ENCODE results near the gene TET1.

DNA sequence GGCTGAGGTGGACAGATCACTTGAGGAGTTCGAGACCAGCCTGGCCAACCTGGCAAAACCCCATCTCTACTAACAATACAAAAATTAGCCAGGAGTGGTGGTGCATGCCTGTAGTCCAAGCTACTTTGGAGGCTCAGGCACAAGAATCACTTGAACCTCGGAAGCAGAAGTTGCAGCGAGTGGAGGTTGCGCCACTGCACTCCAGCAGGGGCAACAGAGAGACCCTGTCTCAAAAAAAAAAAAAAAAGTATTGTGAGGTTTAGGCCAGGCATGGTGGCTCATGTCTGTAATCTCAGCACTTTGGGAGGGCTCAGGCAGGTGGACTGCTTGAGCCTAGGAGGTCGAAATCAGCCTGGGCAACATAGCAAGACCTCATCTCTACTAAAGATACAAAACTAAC, 16.0 kb downstream of the TET1 start:
- TF ChIP-seq, protein P1, sequence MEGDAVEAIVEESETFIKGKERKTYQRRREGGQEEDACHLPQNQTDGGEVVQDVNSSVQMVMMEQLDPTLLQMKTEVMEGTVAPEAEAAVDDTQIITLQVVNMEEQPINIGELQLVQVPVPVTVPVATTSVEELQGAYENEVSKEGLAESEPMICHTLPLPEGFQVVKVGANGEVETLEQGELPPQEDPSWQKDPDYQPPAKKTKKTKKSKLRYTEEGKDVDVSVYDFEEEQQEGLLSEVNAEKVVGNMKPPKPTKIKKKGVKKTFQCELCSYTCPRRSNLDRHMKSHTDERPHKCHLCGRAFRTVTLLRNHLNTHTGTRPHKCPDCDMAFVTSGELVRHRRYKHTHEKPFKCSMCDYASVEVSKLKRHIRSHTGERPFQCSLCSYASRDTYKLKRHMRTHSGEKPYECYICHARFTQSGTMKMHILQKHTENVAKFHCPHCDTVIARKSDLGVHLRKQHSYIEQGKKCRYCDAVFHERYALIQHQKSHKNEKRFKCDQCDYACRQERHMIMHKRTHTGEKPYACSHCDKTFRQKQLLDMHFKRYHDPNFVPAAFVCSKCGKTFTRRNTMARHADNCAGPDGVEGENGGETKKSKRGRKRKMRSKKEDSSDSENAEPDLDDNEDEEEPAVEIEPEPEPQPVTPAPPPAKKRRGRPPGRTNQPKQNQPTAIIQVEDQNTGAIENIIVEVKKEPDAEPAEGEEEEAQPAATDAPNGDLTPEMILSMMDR (IDR thresholded peaks at IDR 0.05): no peak
- no peak for TF ChIP-seq POLR2AphosphoS5 (IDR thresholded peaks at IDR 0.05; ENCODE audit: low read depth, low read length)
- TF ChIP-seq TCF7L2 (IDR thresholded peaks at IDR 0.05; ENCODE audit: low read depth, low read length): no peak
- TF ChIP-seq SIN3A (IDR thresholded peaks at IDR 0.05; ENCODE audit: borderline replicate concordance, insufficient read depth, low read depth, low read length): no peak

Measured in Panc1 (cell line).